ENCODE data around the gene CSMD2.

DNA sequence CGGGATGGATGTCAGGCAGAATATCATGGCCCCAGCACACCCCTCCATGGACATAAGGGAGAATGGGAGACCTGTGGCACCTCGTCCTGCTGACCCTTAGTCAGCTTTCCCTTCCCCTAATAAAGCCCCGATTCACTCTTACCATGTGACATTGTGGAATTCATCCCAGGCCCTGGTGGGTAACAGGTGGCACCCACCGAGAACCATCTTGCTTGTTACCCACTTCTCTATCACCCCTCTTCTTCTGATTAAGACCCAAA is 32.9 kb downstream of the CSMD2 start:
- TF ChIP-seq, protein P1, sequence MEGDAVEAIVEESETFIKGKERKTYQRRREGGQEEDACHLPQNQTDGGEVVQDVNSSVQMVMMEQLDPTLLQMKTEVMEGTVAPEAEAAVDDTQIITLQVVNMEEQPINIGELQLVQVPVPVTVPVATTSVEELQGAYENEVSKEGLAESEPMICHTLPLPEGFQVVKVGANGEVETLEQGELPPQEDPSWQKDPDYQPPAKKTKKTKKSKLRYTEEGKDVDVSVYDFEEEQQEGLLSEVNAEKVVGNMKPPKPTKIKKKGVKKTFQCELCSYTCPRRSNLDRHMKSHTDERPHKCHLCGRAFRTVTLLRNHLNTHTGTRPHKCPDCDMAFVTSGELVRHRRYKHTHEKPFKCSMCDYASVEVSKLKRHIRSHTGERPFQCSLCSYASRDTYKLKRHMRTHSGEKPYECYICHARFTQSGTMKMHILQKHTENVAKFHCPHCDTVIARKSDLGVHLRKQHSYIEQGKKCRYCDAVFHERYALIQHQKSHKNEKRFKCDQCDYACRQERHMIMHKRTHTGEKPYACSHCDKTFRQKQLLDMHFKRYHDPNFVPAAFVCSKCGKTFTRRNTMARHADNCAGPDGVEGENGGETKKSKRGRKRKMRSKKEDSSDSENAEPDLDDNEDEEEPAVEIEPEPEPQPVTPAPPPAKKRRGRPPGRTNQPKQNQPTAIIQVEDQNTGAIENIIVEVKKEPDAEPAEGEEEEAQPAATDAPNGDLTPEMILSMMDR (IDR thresholded peaks at IDR 0.05; ENCODE audit: low read depth, low read length), result no peak
- no peak for TF ChIP-seq EZH2phosphoT487 (IDR thresholded peaks at IDR 0.05; ENCODE audit: low read depth)
